A549 (cell line): Measurements from ENCODE around the gene MMP10. TPM values are rescaled to one million over a fixed set of nuclear protein-coding genes. Genes with fewer than 3 reads are reported as not detected.

ENCODE experiments used
- polyA plus RNA-seq, 4 experiments: library from polyadenylated mRNA; depleted of rRNA in 3 of 4; stranded (reverse); fragments of >200 nt; fragmentation: RNase III in 1 of 4; extraction: RNeasy Plus Mini Kit Qiagen cat#74134 plus additional on column Dnase treatment in 1 of 4; gene quantifications; 2 replicates in 3 of 4; 3 replicates in 1 of 4; pipeline ENCODE4 v1.2.3, GENCODE V29; 2011 to 2017

MMP10 gene
- polyA plus RNA-seq, 2 of the 4 experiments (the other 2 are of a cell fraction): 0.13 to 1.5 TPM

Other genes starting within 250 kb of the MMP10 start
- 54.8 and 62.9 TPM in 2 replicates for gene MMP7, start 249.9 kb downstream of the MMP10 start, polyA plus RNA-seq (2011; rRNA removed)
- 8.9 to 10.9 TPM (median 10.1 TPM) in 3 replicates for gene MMP7, start 249.9 kb downstream of the MMP10 start, polyA plus RNA-seq (2017; fragmentation: RNase III; extraction: RNeasy Plus Mini Kit Qiagen cat#74134 plus additional on column Dnase treatment)
- not detected in 2 replicates for gene MMP20, start 155.3 kb downstream of the MMP10 start, polyA plus RNA-seq (2011; rRNA removed)
- not detected in 3 replicates for gene MMP20, start 155.3 kb downstream of the MMP10 start, polyA plus RNA-seq (2017; fragmentation: RNase III; extraction: RNeasy Plus Mini Kit Qiagen cat#74134 plus additional on column Dnase treatment)
- gene MMP27, start 74.9 kb downstream of the MMP10 start, polyA plus RNA-seq (2011; rRNA removed): not detected in 2 replicates
- gene MMP27, start 74.9 kb downstream of the MMP10 start, polyA plus RNA-seq (2017; fragmentation: RNase III; extraction: RNeasy Plus Mini Kit Qiagen cat#74134 plus additional on column Dnase treatment): not detected in 3 replicates
- not detected in 2 replicates for gene MMP8, start 55.7 kb downstream of the MMP10 start, polyA plus RNA-seq (2011; rRNA removed)
- gene MMP8, start 55.7 kb downstream of the MMP10 start, polyA plus RNA-seq (2017; fragmentation: RNase III; extraction: RNeasy Plus Mini Kit Qiagen cat#74134 plus additional on column Dnase treatment): not detected in 3 replicates
- 0.12 and 0.42 TPM in 2 replicates for gene MMP1, start 17.5 kb upstream of the MMP10 start, polyA plus RNA-seq (2011; rRNA removed)
- gene MMP1, start 17.5 kb upstream of the MMP10 start, polyA plus RNA-seq (2017; fragmentation: RNase III; extraction: RNeasy Plus Mini Kit Qiagen cat#74134 plus additional on column Dnase treatment): 0.06 TPM in 1 of 3 replicates, not detected in the others
- gene MMP3, start 63.0 kb upstream of the MMP10 start, polyA plus RNA-seq (2011; rRNA removed): 0.04 TPM in 1 of 2 replicates, not detected in the other
- gene MMP3, start 63.0 kb upstream of the MMP10 start, polyA plus RNA-seq (2017; fragmentation: RNase III; extraction: RNeasy Plus Mini Kit Qiagen cat#74134 plus additional on column Dnase treatment): not detected in 3 replicates
- gene MMP12, start 94.4 kb upstream of the MMP10 start, polyA plus RNA-seq (2011; rRNA removed): not detected in 2 replicates
- gene MMP12, start 94.4 kb upstream of the MMP10 start, polyA plus RNA-seq (2017; fragmentation: RNase III; extraction: RNeasy Plus Mini Kit Qiagen cat#74134 plus additional on column Dnase treatment): not detected in 3 replicates
- gene MMP13, start 175.1 kb upstream of the MMP10 start, polyA plus RNA-seq (2011; rRNA removed): 0.04 TPM in 1 of 2 replicates, not detected in the other
- gene MMP13, start 175.1 kb upstream of the MMP10 start, polyA plus RNA-seq (2017; fragmentation: RNase III; extraction: RNeasy Plus Mini Kit Qiagen cat#74134 plus additional on column Dnase treatment): not detected in 3 replicates